Neural cell (in vitro differentiated cells): ENCODE measurements around the gene MUC6. TPM values are rescaled to one million over a fixed set of nuclear protein-coding genes. Genes with fewer than 3 reads are reported as not detected.
"Not testable (repeated sequence)": the region's sequence is repeated elsewhere in the genome, so short reads cannot be mapped to it uniquely, and the experiment has no call there.

Experiments used
- H2AFZ ChIP-seq: fragments of 200-600, 300-800 bp; sonication (generic), shearing (Covaris generic); 2 replicates; pipeline ENCODE4 v1.6.0; 2014; ENCODE audit warnings: low read depth, mild to moderate bottlenecking, antibody characterized with exemption, low read length, moderate library complexity
- H3F3A ChIP-seq: fragments of 200-600 bp; shearing (Covaris generic); 2 replicates; pipeline ENCODE4 v1.6.1; 2016; ENCODE audit warnings: mild to moderate bottlenecking, moderate library complexity, mixed read lengths, antibody characterized with exemption, low read length; ENCODE audit not compliant: insufficient read depth, poor library complexity, severe bottlenecking
- H3K27ac ChIP-seq: fragments of 200-600, 300-800 bp; sonication (generic), shearing (Covaris generic); 2 replicates; pipeline ENCODE4 v1.5.1; 2014; ENCODE audit warnings: mild to moderate bottlenecking, low read length, moderate library complexity
- H3K27me3 ChIP-seq: fragments of 300-800, 200-600 bp; sonication (generic), shearing (Covaris generic); 2 replicates; pipeline ENCODE4 v1.6.0; 2014; ENCODE audit warnings: mild to moderate bottlenecking, low read depth, low read length, moderate library complexity; ENCODE audit not compliant: insufficient read depth
- H3K36me3 ChIP-seq: fragments of 300-800, 200-600 bp; sonication (generic), shearing (Covaris generic); 2 replicates; pipeline ENCODE4 v1.5.1; 2014; ENCODE audit warnings: mild to moderate bottlenecking, antibody characterized with exemption, low read length, moderate library complexity; ENCODE audit not compliant: insufficient read depth
- H3K4me2 ChIP-seq: fragments of 300-800, 200-600 bp; sonication (generic), shearing (Covaris generic); 2 replicates; pipeline ENCODE4 v1.6.0; 2014; ENCODE audit warnings: mild to moderate bottlenecking, low read length
- H3K4me3 ChIP-seq: fragments of 300-800, 200-600 bp; sonication (generic), shearing (Covaris generic); 2 replicates; pipeline ENCODE4 v1.5.1; 2014; ENCODE audit warnings: mild to moderate bottlenecking, low read length, moderate library complexity
- H3K79me2 ChIP-seq: fragments of 200-600 bp; shearing (Covaris generic); replicated peaks from 2 replicates; pipeline ENCODE4 v1.6.0; 2014; ENCODE audit warnings: mild to moderate bottlenecking, low read length, moderate library complexity; ENCODE audit not compliant: insufficient read depth
- H3K9ac ChIP-seq: fragments of 300-800, 200-600 bp; sonication (generic), shearing (Covaris generic); 2 replicates; pipeline ENCODE4 v1.6.1; 2016; ENCODE audit warnings: mild to moderate bottlenecking, low read length, mixed read lengths
- H3K9me2 ChIP-seq: fragments of 200-600 bp; shearing (Covaris generic); 2 replicates; pipeline ENCODE4 v1.6.1; 2016; ENCODE audit warnings: mild to moderate bottlenecking, low read length, mixed read lengths; ENCODE audit not compliant: insufficient read depth
- H3K9me3 ChIP-seq: fragments of 200-600, 300-800 bp; sonication (generic), shearing (Covaris generic); 2 replicates; pipeline ENCODE4 v1.6.1; 2016; ENCODE audit warnings: mild to moderate bottlenecking, mixed run types, low read length, moderate library complexity, mixed read lengths
- H4K20me1 ChIP-seq: fragments of 200-600 bp; shearing (Covaris generic); 2 replicates; pipeline ENCODE4 v1.6.1; 2016; ENCODE audit warnings: mild to moderate bottlenecking, mixed run types; ENCODE audit not compliant: insufficient read depth
- EP300 ChIP-seq: fragments of 450-650 bp; conservative IDR thresholded peaks from 2 replicates; pipeline ENCODE4 v1.6.1; 2014; ENCODE audit warnings: antibody characterized with exemption, mild to moderate bottlenecking, moderate library complexity; ENCODE audit not compliant: poor library complexity, severe bottlenecking
- EZH2 ChIP-seq: fragments of 200-600, 300-800 bp; shearing (Covaris generic), sonication (generic); IDR thresholded peaks from 2 replicates; pipeline ENCODE4 v1.6.1; 2014; ENCODE audit warnings: antibody characterized with exemption, low read length, borderline replicate concordance, mild to moderate bottlenecking; ENCODE audit not compliant: insufficient read depth, poor library complexity, severe bottlenecking
- MXI1 ChIP-seq: fragments of 450-650 bp; conservative IDR thresholded peaks from 2 replicates; pipeline ENCODE4 v1.6.1; 2014; ENCODE audit warnings: antibody characterized with exemption, mild to moderate bottlenecking; ENCODE audit not compliant: poor library complexity, severe bottlenecking
- POLR2AphosphoS5 ChIP-seq: IDR thresholded peaks from 2 replicates; pipeline ENCODE4 v1.6.1; 2012
- RAD21 ChIP-seq: fragments of 450-650 bp; conservative IDR thresholded peaks from 2 replicates; pipeline ENCODE4 v1.6.1; 2014; ENCODE audit warnings: antibody characterized with exemption, mild to moderate bottlenecking, moderate library complexity
- SMC3 ChIP-seq: fragments of 450-650 bp; conservative IDR thresholded peaks from 2 replicates; pipeline ENCODE4 v1.6.1; 2014; ENCODE audit warnings: antibody characterized with exemption, mild to moderate bottlenecking, moderate library complexity; ENCODE audit not compliant: poor library complexity
- TAF1 ChIP-seq: IDR thresholded peaks from 2 replicates; pipeline ENCODE4 v1.6.1; 2012; ENCODE audit warnings: low read depth
- polyA plus RNA-seq: library from polyadenylated mRNA; depleted of rRNA; stranded (reverse); fragments of >200 nt; gene quantifications from 2 replicates; pipeline ENCODE4 v1.2.3, GENCODE V29; 2014
- TF ChIP-seq, protein P1 (sequence below): IDR thresholded peaks from 2 replicates; pipeline ENCODE4 v1.6.1; 2012; ENCODE audit warnings: borderline replicate concordance
- TF ChIP-seq, protein P2 (sequence below): fragments of 450-650 bp; IDR thresholded peaks from 2 replicates; pipeline ENCODE4 v1.5.1; 2014; ENCODE audit warnings: antibody characterized with exemption, mild to moderate bottlenecking, moderate library complexity; ENCODE audit not compliant: poor library complexity, severe bottlenecking

The MUC6 gene
- polyA plus RNA-seq, 1 donor from 2014 or later, result not detected

DNA sequence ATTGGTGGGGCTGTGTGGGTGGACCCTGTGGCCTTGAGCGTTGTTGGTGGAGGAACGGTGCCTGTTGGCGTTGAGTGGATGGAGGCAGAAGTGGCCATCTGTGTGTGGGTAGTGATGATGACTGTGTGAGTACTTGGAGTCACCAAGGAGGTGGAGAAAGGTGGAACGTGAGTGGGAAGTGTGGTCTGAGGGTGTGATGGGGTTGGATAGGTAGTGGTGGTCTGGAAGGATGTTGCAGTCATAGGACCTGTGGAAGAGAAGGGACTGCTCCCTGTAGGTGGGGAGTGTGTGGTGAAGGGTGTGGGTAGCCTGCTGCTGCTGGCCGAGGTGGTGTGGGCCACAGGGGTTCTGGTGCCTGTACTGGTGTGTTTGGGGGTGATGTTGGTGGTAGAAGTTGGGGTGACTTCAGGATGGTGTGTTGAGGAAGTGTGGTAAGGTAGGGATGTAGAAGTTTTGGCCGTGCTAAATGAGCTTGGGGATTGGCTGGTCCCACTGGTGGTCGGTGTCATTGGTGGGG is 19.9 kb downstream of the MUC6 start:
- H3K27me3 ChIP-seq, H3K9ac ChIP-seq, H3K9me2 ChIP-seq, H3K27ac ChIP-seq, H4K20me1 ChIP-seq, H3K4me3 ChIP-seq, H2AFZ ChIP-seq, H3K79me2 ChIP-seq, H3K36me3 ChIP-seq, H3K4me2 ChIP-seq, H3F3A ChIP-seq, H3K9me3 ChIP-seq: not testable (repeated sequence)

DNA sequence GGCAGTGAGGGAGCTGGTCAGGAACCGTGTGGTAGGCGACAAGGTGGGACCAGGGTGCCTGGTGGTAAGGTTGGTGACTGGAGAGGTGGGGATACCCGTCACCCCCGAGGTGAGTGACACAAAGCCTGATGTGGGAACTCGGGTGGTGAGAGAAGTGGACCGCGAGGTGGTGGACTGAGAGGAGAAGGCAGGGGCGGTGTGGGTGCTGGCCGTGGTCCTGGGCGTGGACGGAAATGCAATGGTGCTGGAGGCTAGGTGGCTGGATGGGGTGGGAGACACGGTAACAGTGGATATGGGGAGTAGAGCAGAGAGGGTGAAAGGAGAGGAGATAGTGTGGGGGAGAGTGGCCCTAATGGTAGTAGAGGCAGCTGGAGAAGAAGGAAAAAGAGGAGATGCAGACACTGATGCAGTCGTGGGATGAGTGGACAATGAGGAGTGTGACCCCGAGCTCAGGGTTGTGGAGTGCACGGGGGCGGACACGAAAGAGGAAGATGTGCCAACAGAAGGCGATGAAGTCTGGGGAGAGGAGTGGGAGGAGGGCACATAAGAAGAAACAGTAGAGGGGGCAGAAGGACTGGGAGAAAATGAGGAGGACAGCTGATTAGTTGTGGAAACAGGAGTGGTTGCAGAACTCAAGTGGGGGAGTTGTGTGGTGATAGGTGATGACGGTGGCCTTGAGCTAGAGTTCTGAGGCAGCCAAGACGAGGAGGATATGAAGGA is 20.5 kb downstream of the MUC6 start:
- Histone ChIP-seq H4K20me1 (no peaks in the 10 kb centered on the region), H3K4me2 (no peak overlapping the region), H3F3A (no peaks in the 10 kb centered on the region), H3K9me2 (no peaks in the 10 kb centered on the region), H3K36me3 (no peaks in the 10 kb centered on the region), H3K27ac (no peak overlapping the region), H3K9ac (no peak overlapping the region), H3K27me3 (no peaks in the 10 kb centered on the region), H2AFZ (no peak overlapping the region), H3K79me2 (no peaks in the 10 kb centered on the region), H3K9me3 (no peaks in the 10 kb centered on the region), H3K4me3 (no peak overlapping the region)
- TF ChIP-seq, protein P1, sequence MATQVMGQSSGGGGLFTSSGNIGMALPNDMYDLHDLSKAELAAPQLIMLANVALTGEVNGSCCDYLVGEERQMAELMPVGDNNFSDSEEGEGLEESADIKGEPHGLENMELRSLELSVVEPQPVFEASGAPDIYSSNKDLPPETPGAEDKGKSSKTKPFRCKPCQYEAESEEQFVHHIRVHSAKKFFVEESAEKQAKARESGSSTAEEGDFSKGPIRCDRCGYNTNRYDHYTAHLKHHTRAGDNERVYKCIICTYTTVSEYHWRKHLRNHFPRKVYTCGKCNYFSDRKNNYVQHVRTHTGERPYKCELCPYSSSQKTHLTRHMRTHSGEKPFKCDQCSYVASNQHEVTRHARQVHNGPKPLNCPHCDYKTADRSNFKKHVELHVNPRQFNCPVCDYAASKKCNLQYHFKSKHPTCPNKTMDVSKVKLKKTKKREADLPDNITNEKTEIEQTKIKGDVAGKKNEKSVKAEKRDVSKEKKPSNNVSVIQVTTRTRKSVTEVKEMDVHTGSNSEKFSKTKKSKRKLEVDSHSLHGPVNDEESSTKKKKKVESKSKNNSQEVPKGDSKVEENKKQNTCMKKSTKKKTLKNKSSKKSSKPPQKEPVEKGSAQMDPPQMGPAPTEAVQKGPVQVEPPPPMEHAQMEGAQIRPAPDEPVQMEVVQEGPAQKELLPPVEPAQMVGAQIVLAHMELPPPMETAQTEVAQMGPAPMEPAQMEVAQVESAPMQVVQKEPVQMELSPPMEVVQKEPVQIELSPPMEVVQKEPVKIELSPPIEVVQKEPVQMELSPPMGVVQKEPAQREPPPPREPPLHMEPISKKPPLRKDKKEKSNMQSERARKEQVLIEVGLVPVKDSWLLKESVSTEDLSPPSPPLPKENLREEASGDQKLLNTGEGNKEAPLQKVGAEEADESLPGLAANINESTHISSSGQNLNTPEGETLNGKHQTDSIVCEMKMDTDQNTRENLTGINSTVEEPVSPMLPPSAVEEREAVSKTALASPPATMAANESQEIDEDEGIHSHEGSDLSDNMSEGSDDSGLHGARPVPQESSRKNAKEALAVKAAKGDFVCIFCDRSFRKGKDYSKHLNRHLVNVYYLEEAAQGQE, result no peak
- TF ChIP-seq MXI1 (no peak), EP300 (no peak), POLR2AphosphoS5 (no peak)

DNA sequence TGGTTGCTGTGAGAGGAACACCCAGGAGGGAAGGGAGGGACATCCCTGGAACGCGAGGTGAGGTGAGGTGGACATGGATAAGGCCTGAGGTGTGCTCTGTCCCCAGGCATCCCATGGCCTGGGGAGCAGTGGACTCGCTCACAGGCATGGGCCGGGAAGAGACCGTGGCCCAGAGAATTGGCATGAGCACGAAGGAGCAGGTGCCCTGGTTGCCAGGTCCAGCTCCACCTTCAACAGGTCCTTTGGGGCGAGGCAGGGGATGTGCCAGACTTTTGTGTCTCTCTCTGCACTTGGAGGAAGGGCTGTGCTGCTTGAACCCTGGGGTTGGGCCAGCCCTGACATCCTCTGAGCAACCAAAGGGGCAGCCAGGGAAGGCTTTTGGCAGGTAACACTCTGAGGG is 21.5 kb downstream of the MUC6 start:
- Histone ChIP-seq H3K27me3 (no peaks in the 10 kb centered on the region), H3K9me2 (no peaks in the 10 kb centered on the region), H3K79me2 (no peaks in the 10 kb centered on the region), H3K4me2 (no peak overlapping the region), H2AFZ (no peak overlapping the region), H3K36me3 (no peaks in the 10 kb centered on the region), H3K9ac (no peak overlapping the region), H3K4me3 (no peak overlapping the region), H3K27ac (no peak overlapping the region), H3F3A (no peaks in the 10 kb centered on the region), H4K20me1 (no peaks in the 10 kb centered on the region), H3K9me3 (no peaks in the 10 kb centered on the region)
- TF ChIP-seq, protein P2, sequence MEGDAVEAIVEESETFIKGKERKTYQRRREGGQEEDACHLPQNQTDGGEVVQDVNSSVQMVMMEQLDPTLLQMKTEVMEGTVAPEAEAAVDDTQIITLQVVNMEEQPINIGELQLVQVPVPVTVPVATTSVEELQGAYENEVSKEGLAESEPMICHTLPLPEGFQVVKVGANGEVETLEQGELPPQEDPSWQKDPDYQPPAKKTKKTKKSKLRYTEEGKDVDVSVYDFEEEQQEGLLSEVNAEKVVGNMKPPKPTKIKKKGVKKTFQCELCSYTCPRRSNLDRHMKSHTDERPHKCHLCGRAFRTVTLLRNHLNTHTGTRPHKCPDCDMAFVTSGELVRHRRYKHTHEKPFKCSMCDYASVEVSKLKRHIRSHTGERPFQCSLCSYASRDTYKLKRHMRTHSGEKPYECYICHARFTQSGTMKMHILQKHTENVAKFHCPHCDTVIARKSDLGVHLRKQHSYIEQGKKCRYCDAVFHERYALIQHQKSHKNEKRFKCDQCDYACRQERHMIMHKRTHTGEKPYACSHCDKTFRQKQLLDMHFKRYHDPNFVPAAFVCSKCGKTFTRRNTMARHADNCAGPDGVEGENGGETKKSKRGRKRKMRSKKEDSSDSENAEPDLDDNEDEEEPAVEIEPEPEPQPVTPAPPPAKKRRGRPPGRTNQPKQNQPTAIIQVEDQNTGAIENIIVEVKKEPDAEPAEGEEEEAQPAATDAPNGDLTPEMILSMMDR, result no peak
- TF ChIP-seq RAD21 (no peak), EP300 (no peak), POLR2AphosphoS5 (no peak), TAF1 (no peak), SMC3 (no peak), MXI1 (no peak), EZH2 (no peak)
- TF ChIP-seq, protein P1, result no peak
